OCI-LY3 (cell line): ENCODE results near the gene SERPINB7.

Experiments used
- EZH2phosphoT487 ChIP-seq: fragments of 200-600 bp; shearing (Covaris generic); IDR thresholded peaks from 2 replicates; pipeline ENCODE4 v1.6.1; 2018; ENCODE audit warnings: antibody characterized with exemption, mixed run types, low read depth
- TF ChIP-seq, protein P1 (sequence below): fragments of 200-600, 300-600 bp; sonication (generic); IDR thresholded peaks from 2 replicates; pipeline ENCODE4 v1.5.1; 2014; ENCODE audit warnings: antibody characterized with exemption, low read length, low read depth

DNA sequence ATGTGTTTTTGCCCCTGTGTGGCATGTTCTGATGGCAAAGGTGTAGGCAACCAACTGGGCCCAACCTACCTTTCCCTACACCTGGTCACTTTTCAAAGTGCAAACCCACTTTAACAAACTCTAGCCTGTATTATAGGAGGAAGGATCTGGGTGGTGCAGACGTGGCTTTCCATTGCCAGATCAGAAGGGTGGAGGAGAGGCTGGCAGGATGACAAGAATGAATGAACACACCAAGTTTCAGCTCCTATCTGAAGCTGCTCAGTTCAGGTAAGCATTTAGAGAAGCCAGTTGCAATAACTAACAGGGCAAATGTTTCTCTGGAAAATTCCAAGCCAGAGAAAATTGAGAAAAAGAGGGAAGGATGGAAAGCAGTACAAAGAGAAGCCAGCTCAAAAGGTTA lies 707 bp upstream of the SERPINB7 start:
- TF ChIP-seq, protein P1, sequence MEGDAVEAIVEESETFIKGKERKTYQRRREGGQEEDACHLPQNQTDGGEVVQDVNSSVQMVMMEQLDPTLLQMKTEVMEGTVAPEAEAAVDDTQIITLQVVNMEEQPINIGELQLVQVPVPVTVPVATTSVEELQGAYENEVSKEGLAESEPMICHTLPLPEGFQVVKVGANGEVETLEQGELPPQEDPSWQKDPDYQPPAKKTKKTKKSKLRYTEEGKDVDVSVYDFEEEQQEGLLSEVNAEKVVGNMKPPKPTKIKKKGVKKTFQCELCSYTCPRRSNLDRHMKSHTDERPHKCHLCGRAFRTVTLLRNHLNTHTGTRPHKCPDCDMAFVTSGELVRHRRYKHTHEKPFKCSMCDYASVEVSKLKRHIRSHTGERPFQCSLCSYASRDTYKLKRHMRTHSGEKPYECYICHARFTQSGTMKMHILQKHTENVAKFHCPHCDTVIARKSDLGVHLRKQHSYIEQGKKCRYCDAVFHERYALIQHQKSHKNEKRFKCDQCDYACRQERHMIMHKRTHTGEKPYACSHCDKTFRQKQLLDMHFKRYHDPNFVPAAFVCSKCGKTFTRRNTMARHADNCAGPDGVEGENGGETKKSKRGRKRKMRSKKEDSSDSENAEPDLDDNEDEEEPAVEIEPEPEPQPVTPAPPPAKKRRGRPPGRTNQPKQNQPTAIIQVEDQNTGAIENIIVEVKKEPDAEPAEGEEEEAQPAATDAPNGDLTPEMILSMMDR = no peak
- TF ChIP-seq EZH2phosphoT487 = no peak
